Measurements from ENCODE around the gene ETFB.

The ETFB gene

GRCh38 chr19:51387924-51388389, 21.8 kb upstream of the ETFB start, which contains the start of gene LIM2:
LIM2 (minus strand) TSS chr19:51387974; CDS start chr19:51387443, 531 bp downstream.
- no peak for DNase-seq (ENCODE audit: low spot score)
- no peak for TF ChIP-seq CTCF (IDR thresholded peaks at IDR 0.05; ENCODE audit: extremely low read depth, insufficient read depth, missing control alignments)
- in situ Hi-C loops (cut with MboI; ENCODE audit: low pct_unique_long_range_greater_than_20kb, low sequenced_read_pairs, unreplicated experiment) = no loop called here

GRCh38 chr19:51386882-51387520, 20.8 kb upstream of the ETFB start:
- TF ChIP-seq CTCF (IDR thresholded peaks at IDR 0.05; ENCODE audit: extremely low read depth, insufficient read depth, missing control alignments) = no peak
- in situ Hi-C loops (cut with MboI; ENCODE audit: low pct_unique_long_range_greater_than_20kb, low sequenced_read_pairs, unreplicated experiment) = no loop called here
- DNase-seq (ENCODE audit: low spot score) = no peak

- no peak for DNase-seq (ENCODE audit: low spot score)
- no peak for TF ChIP-seq CTCF (IDR thresholded peaks at IDR 0.05; ENCODE audit: extremely low read depth, insufficient read depth, missing control alignments)
- in situ Hi-C loops (cut with MboI; ENCODE audit: low pct_unique_long_range_greater_than_20kb, low sequenced_read_pairs, unreplicated experiment) = no loop called here
Observed at GRCh38 chr19:51382004-51382403, 15.8 kb upstream of the ETFB start.

- no peak for TF ChIP-seq CTCF (IDR thresholded peaks at IDR 0.05; ENCODE audit: extremely low read depth, insufficient read depth, missing control alignments)
- in situ Hi-C loops (cut with MboI; ENCODE audit: low pct_unique_long_range_greater_than_20kb, low sequenced_read_pairs, unreplicated experiment) = no loop called here
- DNase-seq (ENCODE audit: low spot score) = no peak
Observed at GRCh38 chr19:51380379-51380778, 14.2 kb upstream of the ETFB start.

- in situ Hi-C loops (cut with MboI; ENCODE audit: low pct_unique_long_range_greater_than_20kb, low sequenced_read_pairs, unreplicated experiment) = no loop called here
- no peak for DNase-seq (ENCODE audit: low spot score)
- no peak for TF ChIP-seq CTCF (IDR thresholded peaks at IDR 0.05; ENCODE audit: extremely low read depth, insufficient read depth, missing control alignments)
Observed at GRCh38 chr19:51377422-51377821, 11.2 kb upstream of the ETFB start.

GRCh38 chr19:51375504-51376221, 9.5 kb upstream of the ETFB start:
- DNase-seq (ENCODE audit: low spot score) = peak; percentile 68
- TF ChIP-seq CTCF (IDR thresholded peaks at IDR 0.05; ENCODE audit: extremely low read depth, insufficient read depth, missing control alignments) = no peak
- in situ Hi-C loops (cut with MboI; ENCODE audit: low pct_unique_long_range_greater_than_20kb, low sequenced_read_pairs, unreplicated experiment) = no loop called here

Measured in GM13977 (cell line).